ENCODE data around the gene LCE2D.

Gene LCE2D

GRCh38 chr1:152699746-152700145 lies 36.6 kb downstream of the LCE2D start:
- DNase-seq: no peak

GRCh38 chr1:152707860-152708259 lies 44.7 kb downstream of the LCE2D start, which contains the start of gene LCE4A:
TSS of gene LCE4A (plus strand) at chr1:152708160. CDS start at chr1:152709076, 916 bp downstream.
- no peak for DNase-seq
